ENCODE data around the gene TMEM132D.

Gene TMEM132D

DNA sequence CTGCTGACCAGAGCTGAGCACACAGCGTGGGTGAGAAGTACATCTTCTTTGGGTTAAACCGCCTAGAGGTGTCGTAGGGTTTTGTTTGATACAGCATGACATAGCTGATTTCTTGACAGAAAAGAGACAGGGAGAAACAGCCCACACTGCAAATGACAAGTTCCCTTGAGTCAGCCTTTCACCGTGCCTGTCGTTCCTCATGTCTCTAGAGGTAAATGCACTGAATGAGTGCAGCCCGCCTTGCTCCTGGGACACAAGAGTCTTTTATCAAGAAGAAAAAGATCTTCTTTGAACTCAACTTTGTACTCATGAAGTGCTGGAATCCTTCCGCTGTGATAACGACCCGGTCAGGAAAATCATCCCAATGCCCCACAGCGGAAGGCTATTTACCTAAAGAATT is 77.6 kb downstream of the TMEM132D start:
- no peak for FAIRE-seq
- no peak for TF ChIP-seq CTCF (IDR thresholded peaks at IDR 0.05; ENCODE audit: insufficient read depth, missing control alignments)
- DNase-seq (ENCODE audit: insufficient read length, low spot score), result no peak

GRCh38 chr12:129825316-129825715 is 78.5 kb downstream of the TMEM132D start:
- no peak for FAIRE-seq
- no peak for DNase-seq (ENCODE audit: insufficient read length, low spot score)
- TF ChIP-seq CTCF (IDR thresholded peaks at IDR 0.05; ENCODE audit: insufficient read depth, missing control alignments), result no peak

GRCh38 chr12:129821964-129822363 is 81.9 kb downstream of the TMEM132D start:
- TF ChIP-seq CTCF (IDR thresholded peaks at IDR 0.05; ENCODE audit: insufficient read depth, missing control alignments), result no peak
- DNase-seq (ENCODE audit: insufficient read length, low spot score), result no peak
- FAIRE-seq, result no peak

DNA sequence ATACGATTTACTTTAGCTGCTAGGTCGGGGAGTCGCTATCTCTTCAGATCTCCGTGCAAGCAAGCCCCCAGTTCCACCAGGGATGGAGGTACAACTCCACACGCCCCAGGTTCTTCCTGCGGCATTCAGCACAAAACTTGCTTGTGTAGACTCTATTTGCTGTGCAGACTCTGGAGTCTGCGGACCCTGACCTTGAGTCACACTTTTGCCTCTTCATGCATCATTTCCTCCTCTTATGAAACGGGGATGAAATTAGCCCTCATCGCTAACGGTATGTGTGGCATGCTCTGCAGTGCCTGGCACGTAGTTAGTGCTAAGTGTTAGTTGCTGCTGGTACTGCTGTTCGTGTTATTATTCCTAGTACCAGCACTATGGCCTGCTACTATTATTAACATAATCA is 84.4 kb downstream of the TMEM132D start:
- DNase-seq (ENCODE audit: insufficient read length, low spot score), result no peak
- no peak for TF ChIP-seq CTCF (IDR thresholded peaks at IDR 0.05; ENCODE audit: insufficient read depth, missing control alignments)
- FAIRE-seq, result no peak

GRCh38 chr12:129815846-129816245 is 88.0 kb downstream of the TMEM132D start:
- no peak for TF ChIP-seq CTCF (IDR thresholded peaks at IDR 0.05; ENCODE audit: insufficient read depth, missing control alignments)
- no peak for FAIRE-seq
- DNase-seq (ENCODE audit: insufficient read length, low spot score), result no peak

DNA sequence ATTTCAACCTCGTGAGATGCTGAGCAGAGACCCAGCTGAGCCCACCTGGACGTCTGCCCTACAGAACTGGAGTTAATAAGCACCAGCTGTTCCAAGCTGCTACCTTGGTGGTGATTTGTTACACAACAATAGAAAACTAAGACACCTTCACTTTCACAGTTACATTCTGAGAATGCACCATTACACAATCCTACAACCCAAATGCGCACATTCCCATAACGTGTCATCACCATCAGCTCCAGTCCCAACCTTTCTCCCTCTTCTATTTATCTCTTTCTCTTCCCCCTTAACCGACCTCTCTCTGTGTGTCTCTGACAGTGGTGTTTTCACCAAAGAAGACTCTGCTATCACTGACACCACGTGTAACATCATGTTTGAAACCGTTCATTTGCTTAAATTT is 91.9 kb downstream of the TMEM132D start:
- no peak for TF ChIP-seq CTCF (IDR thresholded peaks at IDR 0.05; ENCODE audit: insufficient read depth, missing control alignments)
- no peak for FAIRE-seq
- no peak for DNase-seq (ENCODE audit: insufficient read length, low spot score)

DNA sequence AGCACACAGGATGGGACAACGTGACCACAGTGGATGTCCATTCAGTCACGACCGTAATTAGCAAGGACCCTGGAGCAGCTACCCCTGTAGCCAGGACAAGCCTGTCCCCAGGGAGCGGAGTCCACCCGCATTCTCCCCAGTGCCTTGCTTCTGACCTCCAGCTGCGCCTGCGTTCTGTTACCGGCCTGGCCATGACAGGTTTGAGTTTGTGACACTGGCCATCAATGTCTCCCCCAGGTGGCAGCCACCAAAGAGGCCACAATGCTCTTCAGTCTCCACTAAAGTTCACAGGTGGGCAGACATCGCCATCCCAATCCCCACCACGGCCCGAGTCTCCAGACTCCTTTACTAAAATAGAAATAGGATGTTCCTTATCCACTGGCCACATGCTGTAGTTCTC is 96.7 kb downstream of the TMEM132D start:
- FAIRE-seq, result no peak

More for the DNA sequence above, 96.7 kb downstream of the TMEM132D start:
- DNase-seq (ENCODE audit: insufficient read length, low spot score), result no peak
- TF ChIP-seq CTCF (IDR thresholded peaks at IDR 0.05; ENCODE audit: insufficient read depth, missing control alignments), result no peak
